HepG2 (cell line): ENCODE results near the gene TTN. TPM values are rescaled to one million over a fixed set of nuclear protein-coding genes. Genes with fewer than 3 reads are reported as not detected.

Experiments
- ATAC-seq: fragments of 200-7000 bp; cut with Tn5 transposase; 3 replicates; pipeline ENCODE4 v1.9.1; 2020; ENCODE audit warnings: mild to moderate bottlenecking, moderate library complexity
- BruUV-seq: library from RNA; stranded (reverse); fragments of 400-500 nt; replicated peaks from 2 replicates; lab custom pipeline; 2021; lab: Mats Ljungman, UMichigan
- CTCF ChIA-PET: fragments of 300-600 bp; formaldehyde crosslinking; extraction: SDS; loops from one replicate; lab custom pipeline; 2021; ENCODE audit warnings: low total read pairs, inconsistent platforms, low intra/inter-chr PET ratio; lab: Yijun Ruan, JAX
- POLR2A ChIA-PET: fragments of 350-600 bp; sonication (Branson Sonifier 250); formaldehyde crosslinking; loops from one replicate; lab custom pipeline; 2020; ENCODE audit warnings: antibody characterized with exemption, inconsistent platforms; lab: Yijun Ruan, JAX
- DNase-seq: peaks from one replicate; pipeline ENCODE4 v3.0.0-alpha.2; 2015; ENCODE audit warnings: low spot score
- FAIRE-seq: peaks from 3 replicates; lab custom pipeline; 2011; peaks lifted over from hg19 to GRCh38; lab: Jason Lieb, UNC
- H2AFZ ChIP-seq: one replicate; pipeline ENCODE4 v1.6.1; 2011; ENCODE audit warnings: low read length, inconsistent platforms
- H3K27ac ChIP-seq: fragments of 300-600 bp; 3 replicates; pipeline ENCODE4 v1.8.0; 2011; ENCODE audit warnings: mixed run types, mild to moderate bottlenecking, mixed read lengths, low read length, inconsistent platforms; ENCODE audit not compliant: insufficient read depth; ENCODE audit errors: extremely low read length
- H3K27me3 ChIP-seq, 2 experiments: fragments of 200-600 bp in 1 of 2; 2 replicates in 1 of 2; 3 replicates in 1 of 2; pipeline versions ENCODE4 v1.6.0 to v1.8.0; 2011; ENCODE audit warnings: low read length in 2 of 2, mild to moderate bottlenecking in 2 of 2, moderate library complexity in 2 of 2, inconsistent platforms in 1 of 2; ENCODE audit not compliant: insufficient read depth in 2 of 2, control insufficient read depth in 1 of 2
- H3K36me3 ChIP-seq, 2 experiments: fragments of 200-600 bp in 1 of 2; replicated peaks in 1 of 2; 2 replicates in 1 of 2; 3 replicates in 1 of 2; pipeline versions ENCODE4 v1.5.1 to v1.8.0; 2011; ENCODE audit warnings: low read length in 2 of 2, inconsistent platforms in 1 of 2; ENCODE audit not compliant: insufficient read depth in 2 of 2, control insufficient read depth in 1 of 2
- H3K4me1 ChIP-seq: 2 replicates; pipeline ENCODE4 v1.5.1; 2012; ENCODE audit warnings: low read length, inconsistent platforms; ENCODE audit not compliant: insufficient read depth
- H3K4me2 ChIP-seq: 2 replicates; pipeline ENCODE4 v1.6.0; 2011; ENCODE audit warnings: low read depth, low read length, inconsistent platforms
- H3K4me3 ChIP-seq, 3 experiments: fragments of 200-600 bp in 1 of 3; sonication (generic), shearing (Covaris generic) in 1 of 3; replicated peaks in 1 of 3; 2 replicates each; pipeline ENCODE4 v1.5.1; 2011 to 2016; ENCODE audit warnings: low read length in 3 of 3, inconsistent platforms in 2 of 3, low read depth in 2 of 3, mild to moderate bottlenecking in 2 of 3, control low read depth in 1 of 3, mixed read lengths in 1 of 3; ENCODE audit not compliant: insufficient read depth in 1 of 3
- H3K79me2 ChIP-seq: one replicate; pipeline ENCODE4 v1.6.1; 2011; ENCODE audit warnings: low read length, inconsistent platforms; ENCODE audit not compliant: insufficient read depth
- H3K9ac ChIP-seq: 2 replicates; pipeline ENCODE4 v1.6.0; 2011; ENCODE audit warnings: mild to moderate bottlenecking, low read depth, low read length, inconsistent platforms; ENCODE audit not compliant: insufficient read depth
- H3K9me3 ChIP-seq: 2 replicates; pipeline ENCODE4 v1.5.1; 2012; ENCODE audit warnings: mild to moderate bottlenecking, low read length
- H4K20me1 ChIP-seq: 2 replicates; pipeline ENCODE4 v1.6.0; 2011; ENCODE audit warnings: inconsistent platforms, mild to moderate bottlenecking, low read length, moderate library complexity; ENCODE audit not compliant: insufficient read depth
- MAFF ChIP-seq: IDR thresholded peaks from 2 replicates; pipeline ENCODE4 v1.6.1; 2011; ENCODE audit warnings: low read depth, low read length, improper control_type of control experiment
- MAFK ChIP-seq, 2 experiments: IDR thresholded peaks in 1 of 2; conservative IDR thresholded peaks in 1 of 2; 2 replicates each; pipeline ENCODE4 v1.6.1; 2011; ENCODE audit warnings: improper control_type of control experiment in 2 of 2, low read length in 2 of 2
- MATR3 ChIP-seq: sonication (generic); formaldehyde crosslinking; IDR thresholded peaks from 2 replicates; pipeline ENCODE4 v1.4.0; 2020; ENCODE audit warnings: missing genetic modification reagents
- SOX13 ChIP-seq, 3 experiments: fragments of 450-650 bp in 1 of 3; sonication (generic) in 1 of 3; formaldehyde crosslinking in 1 of 3; IDR thresholded peaks in 2 of 3; conservative IDR thresholded peaks in 1 of 3; 2 replicates each; pipeline versions ENCODE4 v1.5.0 to v1.6.1; 2016 to 2020; ENCODE audit warnings: antibody characterized with exemption in 1 of 3, mild to moderate bottlenecking in 1 of 3, missing compliant biosample characterization in 1 of 3, missing genetic modification reagents in 1 of 3, moderate library complexity in 1 of 3
- SRF ChIP-seq: IDR thresholded peaks from 2 replicates; pipeline ENCODE4 v1.6.1; 2011; ENCODE audit warnings: mild to moderate bottlenecking, low read depth, low read length, moderate library complexity
- ZNF17 ChIP-seq: sonication (generic); formaldehyde crosslinking; IDR thresholded peaks from 2 replicates; pipeline ENCODE4 v1.5.0; 2020; ENCODE audit warnings: mild to moderate bottlenecking, missing genetic modification reagents
- ZNF816 ChIP-seq: sonication (generic); formaldehyde crosslinking; IDR thresholded peaks from 2 replicates; pipeline ENCODE4 v1.8.0; 2022; ENCODE audit warnings: missing genetic modification reagents, mild to moderate bottlenecking, borderline replicate concordance
- WGBS: methylation state at CpG from one replicate; pipeline ENCODE4 v1.1.6; 2017; ENCODE audit warnings: low lambda C conversion rate; 5-methylcytosine and 5-hydroxymethylcytosine counted together
- in situ Hi-C: cut with HindIII; loops from 2 replicates; pipeline ENCODE4 v1.10.0; 2017; ENCODE audit warnings: low pct_unique_long_range_greater_than_20kb; ENCODE audit not compliant: extremely low pct_ligation_motif_present
- intact Hi-C: fragments of 100-400 bp; cut with micrococcal nuclease; formaldehyde crosslinking; loops from one replicate; pipeline ENCODE4 v1.10.0; 2022; ENCODE audit not compliant: unreplicated experiment
- polyA plus RNA-seq, 8 experiments: library from polyadenylated mRNA; depleted of rRNA in 3 of 8; stranded (reverse) in 7 of 8; unstranded in 1 of 8; fragments of >200 nt; fragmentation: Illumina TruSeq in 4 of 8; extraction: Trizol in 4 of 8; gene quantifications; 2 replicates each; pipeline versions ENCODE4 v1.2.1 to v1.2.3, GENCODE V29; 2011 to 2016; ENCODE audit warnings: low read depth in 4 of 8, missing spikeins in 1 of 8, mixed read lengths in 1 of 8; ENCODE audit not compliant: insufficient read depth in 1 of 8
- total RNA-seq, 5 experiments: library from RNA; depleted of rRNA; stranded (reverse); fragments of >200 nt; fragmentation: Illumina TruSeq; extraction: Trizol; gene quantifications; 2 replicates each; pipeline ENCODE4 v1.2.3, GENCODE V29; 2016; ENCODE audit warnings: low read depth in 1 of 5
- TF ChIP-seq, protein P1 (sequence below): sonication (generic); formaldehyde crosslinking; IDR thresholded peaks from 2 replicates; pipeline ENCODE4 v1.5.0; 2020; ENCODE audit warnings: missing genetic modification reagents
- TF ChIP-seq, protein P2 (sequence below): sonication (generic); formaldehyde crosslinking; IDR thresholded peaks from 2 replicates; pipeline ENCODE4 v1.4.0; 2020; ENCODE audit warnings: mild to moderate bottlenecking, low read depth, missing genetic modification reagents
- TF ChIP-seq, protein P3 (sequence below): sonication (generic); formaldehyde crosslinking; IDR thresholded peaks from 2 replicates; pipeline ENCODE4 v1.4.0; 2020; ENCODE audit warnings: mild to moderate bottlenecking, missing genetic modification reagents

The TTN gene
- total and polyA plus RNA-seq, 2 of the 13 experiments (the other 11 are each of a cell fraction or from before 2014, with no cell fraction given) = under 0.01 TPM

DNA sequence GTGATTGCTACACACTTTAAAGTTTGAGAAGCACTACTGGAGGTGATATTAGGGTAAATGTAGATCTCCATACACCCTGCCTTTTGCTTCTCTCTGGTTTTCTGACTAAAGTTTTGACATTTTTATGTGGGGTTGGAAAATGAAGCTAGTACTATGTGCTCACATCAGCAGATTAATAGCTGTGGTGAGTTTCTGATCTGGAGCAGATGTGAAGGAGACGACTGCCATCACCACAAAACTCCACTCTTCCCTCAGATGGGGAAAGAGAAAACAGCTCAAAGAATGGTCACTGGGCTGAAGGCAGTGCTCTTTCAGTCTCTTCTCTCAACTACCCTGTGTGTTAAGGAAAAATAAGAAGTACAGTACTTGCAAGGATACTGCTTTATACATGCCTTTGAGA, 289.7 kb downstream of the TTN start:
- H3K27ac ChIP-seq = no peak overlapping the region
- no peak overlapping the region for H3K4me3 ChIP-seq
- no peaks in the 10 kb centered on the region for H3K4me1 ChIP-seq
- H3K4me2 ChIP-seq = no peak overlapping the region
- intact Hi-C loops = no loop called here
- no peaks in the 10 kb centered on the region for H3K79me2 ChIP-seq
- peaks cover 1 to 5% of the 10 kb centered on the region in 2 experiments; a peak in 3 of 5 replicates for H3K36me3 ChIP-seq
- CTCF ChIA-PET = no interaction called here
- H3K9me3 ChIP-seq = no peaks in the 10 kb centered on the region
- no peak overlapping the region for H3K9ac ChIP-seq
- 86% methylated on average over 1 of the region's 1 CpG for WGBS
- H2AFZ ChIP-seq = no peak overlapping the region
- TF ChIP-seq MAFF = peak; percentile 32; the same call in 1 of the 2 replicates
- peak; percentile 26 to 30; a peak in 2 of 4 replicates for TF ChIP-seq MAFK (conservative IDR thresholded peaks at IDR 0.05 in 1 of 2, IDR thresholded peaks at IDR 0.05 in 1 of 2; ENCODE audit: low read length in 2 of 2)
- TF ChIP-seq, protein P1, sequence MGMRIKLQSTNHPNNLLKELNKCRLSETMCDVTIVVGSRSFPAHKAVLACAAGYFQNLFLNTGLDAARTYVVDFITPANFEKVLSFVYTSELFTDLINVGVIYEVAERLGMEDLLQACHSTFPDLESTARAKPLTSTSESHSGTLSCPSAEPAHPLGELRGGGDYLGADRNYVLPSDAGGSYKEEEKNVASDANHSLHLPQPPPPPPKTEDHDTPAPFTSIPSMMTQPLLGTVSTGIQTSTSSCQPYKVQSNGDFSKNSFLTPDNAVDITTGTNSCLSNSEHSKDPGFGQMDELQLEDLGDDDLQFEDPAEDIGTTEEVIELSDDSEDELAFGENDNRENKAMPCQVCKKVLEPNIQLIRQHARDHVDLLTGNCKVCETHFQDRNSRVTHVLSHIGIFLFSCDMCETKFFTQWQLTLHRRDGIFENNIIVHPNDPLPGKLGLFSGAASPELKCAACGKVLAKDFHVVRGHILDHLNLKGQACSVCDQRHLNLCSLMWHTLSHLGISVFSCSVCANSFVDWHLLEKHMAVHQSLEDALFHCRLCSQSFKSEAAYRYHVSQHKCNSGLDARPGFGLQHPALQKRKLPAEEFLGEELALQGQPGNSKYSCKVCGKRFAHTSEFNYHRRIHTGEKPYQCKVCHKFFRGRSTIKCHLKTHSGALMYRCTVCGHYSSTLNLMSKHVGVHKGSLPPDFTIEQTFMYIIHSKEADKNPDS = no peak
- ATAC-seq (no peak), DNase-seq (no peak), FAIRE-seq (no peak)
- no peaks in the 10 kb centered on the region for H4K20me1 ChIP-seq
- H3K27me3 ChIP-seq = no peaks in the 10 kb centered on the region
- BruUV-seq = no TSS peak
- POLR2A ChIA-PET = interaction anchor here (1.6 kb wide), 1 partner anchor 66 kb away, joined by 4 read pairs; the partner anchor contains the start of genes PJVK and PRKRA
- in situ Hi-C loops = no loop called here

DNA sequence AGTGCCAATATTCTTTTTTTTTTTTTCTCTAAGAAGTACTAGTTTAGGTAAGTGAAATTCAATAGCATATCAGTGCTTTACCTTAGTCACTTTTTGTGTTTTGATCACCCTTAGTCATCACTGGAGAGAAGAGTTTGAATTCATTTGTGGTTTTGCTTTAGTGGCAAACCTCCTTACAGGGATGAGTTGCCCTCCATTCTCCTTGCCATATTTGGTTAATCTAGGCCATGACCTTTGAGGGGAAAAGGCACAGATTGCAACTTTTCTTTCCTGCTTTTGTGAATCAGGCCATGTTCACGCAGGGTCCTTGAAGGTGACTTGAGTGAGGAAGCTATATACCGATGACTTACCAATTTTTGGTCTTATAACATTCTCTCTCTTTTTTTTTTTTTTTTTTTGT, 292.6 kb downstream of the TTN start:
- Histone ChIP-seq H3K36me3 (peaks cover 4 to 9% of the 10 kb centered on the region in 2 experiments; a peak in 4 of 5 replicates), H3K9ac (no peak overlapping the region), H3K4me3 (no peak overlapping the region), H3K79me2 (no peaks in the 10 kb centered on the region), H3K9me3 (no peaks in the 10 kb centered on the region), H3K27me3 (no peaks in the 10 kb centered on the region), H2AFZ (no peak overlapping the region), H3K4me1 (no peaks in the 10 kb centered on the region), H3K27ac (no peak overlapping the region), H4K20me1 (no peaks in the 10 kb centered on the region), H3K4me2 (no peak overlapping the region)
- 97% methylated on average over 2 of the region's 2 CpGs for WGBS
- DNase-seq (no peak), ATAC-seq (no peak), FAIRE-seq (no peak)
- in situ Hi-C loops (no loop called here), intact Hi-C loops (no loop called here)
- no TSS peak for BruUV-seq
- ChIA-PET CTCF (no interaction called here), POLR2A (no interaction called here)
- TF ChIP-seq, protein P2, sequence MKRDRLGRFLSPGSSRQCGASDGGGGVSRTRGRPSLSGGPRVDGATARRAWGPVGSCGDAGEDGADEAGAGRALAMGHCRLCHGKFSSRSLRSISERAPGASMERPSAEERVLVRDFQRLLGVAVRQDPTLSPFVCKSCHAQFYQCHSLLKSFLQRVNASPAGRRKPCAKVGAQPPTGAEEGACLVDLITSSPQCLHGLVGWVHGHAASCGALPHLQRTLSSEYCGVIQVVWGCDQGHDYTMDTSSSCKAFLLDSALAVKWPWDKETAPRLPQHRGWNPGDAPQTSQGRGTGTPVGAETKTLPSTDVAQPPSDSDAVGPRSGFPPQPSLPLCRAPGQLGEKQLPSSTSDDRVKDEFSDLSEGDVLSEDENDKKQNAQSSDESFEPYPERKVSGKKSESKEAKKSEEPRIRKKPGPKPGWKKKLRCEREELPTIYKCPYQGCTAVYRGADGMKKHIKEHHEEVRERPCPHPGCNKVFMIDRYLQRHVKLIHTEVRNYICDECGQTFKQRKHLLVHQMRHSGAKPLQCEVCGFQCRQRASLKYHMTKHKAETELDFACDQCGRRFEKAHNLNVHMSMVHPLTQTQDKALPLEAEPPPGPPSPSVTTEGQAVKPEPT = no peak
- TF ChIP-seq MATR3 (CRISPR knock-in tag) (no peak), ZNF816 (CRISPR knock-in tag) (no peak), ZNF17 (CRISPR knock-in tag) (no peak), SOX13 (IDR thresholded peaks at IDR 0.05) (no peak), SOX13 (CRISPR knock-in tag; conservative IDR thresholded peaks at IDR 0.05 in 1 of 2, IDR thresholded peaks at IDR 0.05 in 1 of 2) (no peak), SRF (0 out of 2 replicates have a peak, but pooled peaks have one; percentile 32)
- TF ChIP-seq, protein P3, sequence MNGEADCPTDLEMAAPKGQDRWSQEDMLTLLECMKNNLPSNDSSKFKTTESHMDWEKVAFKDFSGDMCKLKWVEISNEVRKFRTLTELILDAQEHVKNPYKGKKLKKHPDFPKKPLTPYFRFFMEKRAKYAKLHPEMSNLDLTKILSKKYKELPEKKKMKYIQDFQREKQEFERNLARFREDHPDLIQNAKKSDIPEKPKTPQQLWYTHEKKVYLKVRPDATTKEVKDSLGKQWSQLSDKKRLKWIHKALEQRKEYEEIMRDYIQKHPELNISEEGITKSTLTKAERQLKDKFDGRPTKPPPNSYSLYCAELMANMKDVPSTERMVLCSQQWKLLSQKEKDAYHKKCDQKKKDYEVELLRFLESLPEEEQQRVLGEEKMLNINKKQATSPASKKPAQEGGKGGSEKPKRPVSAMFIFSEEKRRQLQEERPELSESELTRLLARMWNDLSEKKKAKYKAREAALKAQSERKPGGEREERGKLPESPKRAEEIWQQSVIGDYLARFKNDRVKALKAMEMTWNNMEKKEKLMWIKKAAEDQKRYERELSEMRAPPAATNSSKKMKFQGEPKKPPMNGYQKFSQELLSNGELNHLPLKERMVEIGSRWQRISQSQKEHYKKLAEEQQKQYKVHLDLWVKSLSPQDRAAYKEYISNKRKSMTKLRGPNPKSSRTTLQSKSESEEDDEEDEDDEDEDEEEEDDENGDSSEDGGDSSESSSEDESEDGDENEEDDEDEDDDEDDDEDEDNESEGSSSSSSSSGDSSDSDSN = no peak
